Activated T-helper 17 cell treated with anti-CD3 and anti-CD28 coated beads, Interleukin-2, amount 50 U/mL, for 72 hours (primary cell): ENCODE measurements around the gene EPAS1. TPM values are rescaled to one million over a fixed set of nuclear protein-coding genes. Genes with fewer than 3 reads are reported as not detected.
A peak's percentile ranks its signal among the peaks of the same experiment; 100 is the strongest.

ENCODE experiments used
- ATAC-seq: fragments of 150-1000 bp; cut with Tn5 transposase; replicated peaks from 2 replicates; pipeline ENCODE4 v1.10.0; 2021; ENCODE audit warnings: mild to moderate bottlenecking, moderate library complexity
- H3K27ac Mint-ChIP-seq: one replicate; pipeline ENCODE4 v1.8.0; 2022; ENCODE audit warnings: mixed read lengths
- H3K27me3 Mint-ChIP-seq: one replicate; pipeline ENCODE4 v1.8.0; 2022; ENCODE audit warnings: mixed read lengths
- H3K36me3 Mint-ChIP-seq: one replicate; pipeline ENCODE4 v1.8.0; 2022; ENCODE audit warnings: low read depth, mild to moderate bottlenecking, mixed read lengths
- H3K4me1 Mint-ChIP-seq: one replicate; pipeline ENCODE4 v1.8.0; 2022; ENCODE audit warnings: mixed read lengths
- H3K4me3 Mint-ChIP-seq: one replicate; pipeline ENCODE4 v1.8.0; 2022; ENCODE audit warnings: mild to moderate bottlenecking, mixed read lengths
- H3K9me3 Mint-ChIP-seq: one replicate; pipeline ENCODE4 v1.8.0; 2022; ENCODE audit warnings: mixed read lengths
- total RNA-seq, 2 donors: library from RNA; stranded (reverse); gene quantifications; one replicate each; pipeline ENCODE4 v1.2.3, GENCODE V29; 2022

EPAS1 gene
- total RNA-seq, 2 donors from 2014 or later, result 53.7 to 210 TPM

DNA sequence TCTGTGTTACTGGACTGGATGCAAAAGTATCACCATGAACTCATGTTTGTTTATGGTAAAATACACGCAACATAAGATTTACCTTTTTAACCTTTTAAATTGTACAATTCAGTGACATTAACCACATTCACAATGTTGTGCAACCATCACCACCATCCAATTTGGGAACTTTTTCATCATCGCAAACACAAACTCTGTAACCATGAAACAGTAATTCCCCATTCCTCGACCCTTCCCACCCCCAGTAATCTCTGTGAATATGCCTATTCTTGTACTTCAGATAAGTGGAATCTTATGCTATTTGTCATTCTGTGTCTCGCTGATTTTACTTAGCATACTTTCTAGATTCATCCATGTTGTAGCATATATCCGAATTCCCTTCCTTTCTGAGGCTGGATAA is 31.1 kb upstream of the EPAS1 start:
- no peak for ATAC-seq
- no peak overlapping the region for H3K4me3 Mint-ChIP-seq
- H3K9me3 Mint-ChIP-seq, result no peaks in the 10 kb centered on the region
- no peak overlapping the region for H3K27ac Mint-ChIP-seq
- no peaks in the 10 kb centered on the region for H3K36me3 Mint-ChIP-seq
- H3K4me1 Mint-ChIP-seq, result peaks cover 9% of the 10 kb centered on the region
- peaks cover 10% of the 10 kb centered on the region for H3K27me3 Mint-ChIP-seq

DNA sequence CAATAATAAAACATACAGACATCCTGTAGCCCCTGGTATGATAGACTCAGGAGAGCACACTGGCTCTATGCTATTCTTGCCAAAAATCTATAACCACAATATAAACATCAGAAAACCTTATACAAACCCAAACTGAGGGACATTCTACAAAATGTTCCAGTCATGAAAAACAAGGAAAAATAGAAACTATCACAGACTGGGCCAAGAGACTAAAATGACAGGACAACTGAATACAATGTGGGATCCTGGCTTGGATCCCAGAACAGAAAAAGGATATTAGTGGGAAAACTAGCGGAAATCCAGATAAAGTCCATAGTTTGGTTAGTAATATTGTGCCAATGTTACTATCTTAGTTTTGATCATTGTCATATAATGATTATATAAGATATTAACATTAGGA is 29.6 kb upstream of the EPAS1 start:
- no peak for ATAC-seq
- H3K4me1 Mint-ChIP-seq, result peaks cover 9% of the 10 kb centered on the region
- no peak overlapping the region for H3K4me3 Mint-ChIP-seq

DNA sequence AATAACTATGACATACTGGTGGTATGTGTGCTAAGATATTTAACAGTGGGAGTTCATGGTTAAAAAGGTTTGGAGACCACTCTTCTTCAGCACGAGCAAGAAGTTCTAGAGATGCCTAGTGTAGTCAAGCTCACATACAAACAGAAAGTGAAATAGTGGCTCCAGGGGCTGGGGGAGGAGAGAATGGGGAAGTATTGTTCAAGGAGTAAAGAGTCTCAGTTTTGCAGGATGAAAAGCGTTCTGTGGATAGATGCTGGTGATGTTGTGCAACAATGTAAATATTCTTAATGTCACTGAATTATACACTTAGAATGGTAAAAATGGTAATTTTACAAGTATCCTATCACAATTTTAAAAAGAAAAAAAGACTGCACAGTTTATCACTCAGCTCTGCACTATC is 29.0 kb upstream of the EPAS1 start:
- H3K4me1 Mint-ChIP-seq, result peaks cover 9% of the 10 kb centered on the region
- H3K36me3 Mint-ChIP-seq, result no peaks in the 10 kb centered on the region
- H3K9me3 Mint-ChIP-seq, result no peaks in the 10 kb centered on the region
- no peak overlapping the region for H3K27ac Mint-ChIP-seq
- no peak overlapping the region for H3K4me3 Mint-ChIP-seq
- no peak for ATAC-seq
- H3K27me3 Mint-ChIP-seq, result peaks cover 10% of the 10 kb centered on the region

More for the DNA sequence above, 29.6 kb upstream of the EPAS1 start:
- Mint-ChIP-seq H3K36me3 (no peaks in the 10 kb centered on the region), H3K27me3 (peaks cover 10% of the 10 kb centered on the region), H3K9me3 (no peaks in the 10 kb centered on the region), H3K27ac (no peak overlapping the region)

DNA sequence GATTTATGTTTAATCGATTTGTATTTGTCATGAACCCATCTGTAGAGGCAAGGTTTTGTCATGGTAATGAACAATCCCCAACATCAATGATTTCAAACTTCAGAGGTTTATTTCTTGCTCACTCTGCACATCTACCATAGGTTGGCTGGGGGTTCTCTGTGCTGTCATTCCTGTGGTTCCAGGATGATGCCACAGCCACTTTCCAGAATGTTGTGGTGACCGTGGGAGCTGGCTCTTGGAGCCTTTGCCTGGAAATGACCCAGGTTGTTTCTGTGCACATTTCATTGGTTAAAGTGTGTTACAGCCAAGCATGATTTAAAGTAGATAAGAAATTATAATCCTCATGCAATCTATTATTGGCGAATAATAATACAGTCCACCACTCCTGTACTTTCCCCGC is 28.2 kb upstream of the EPAS1 start:
- Mint-ChIP-seq H3K27ac (no peak overlapping the region), H3K4me1 (peaks cover 9% of the 10 kb centered on the region), H3K36me3 (no peaks in the 10 kb centered on the region), H3K27me3 (peaks cover 7% of the 10 kb centered on the region), H3K4me3 (no peak overlapping the region), H3K9me3 (no peaks in the 10 kb centered on the region)
- ATAC-seq, result no peak

DNA sequence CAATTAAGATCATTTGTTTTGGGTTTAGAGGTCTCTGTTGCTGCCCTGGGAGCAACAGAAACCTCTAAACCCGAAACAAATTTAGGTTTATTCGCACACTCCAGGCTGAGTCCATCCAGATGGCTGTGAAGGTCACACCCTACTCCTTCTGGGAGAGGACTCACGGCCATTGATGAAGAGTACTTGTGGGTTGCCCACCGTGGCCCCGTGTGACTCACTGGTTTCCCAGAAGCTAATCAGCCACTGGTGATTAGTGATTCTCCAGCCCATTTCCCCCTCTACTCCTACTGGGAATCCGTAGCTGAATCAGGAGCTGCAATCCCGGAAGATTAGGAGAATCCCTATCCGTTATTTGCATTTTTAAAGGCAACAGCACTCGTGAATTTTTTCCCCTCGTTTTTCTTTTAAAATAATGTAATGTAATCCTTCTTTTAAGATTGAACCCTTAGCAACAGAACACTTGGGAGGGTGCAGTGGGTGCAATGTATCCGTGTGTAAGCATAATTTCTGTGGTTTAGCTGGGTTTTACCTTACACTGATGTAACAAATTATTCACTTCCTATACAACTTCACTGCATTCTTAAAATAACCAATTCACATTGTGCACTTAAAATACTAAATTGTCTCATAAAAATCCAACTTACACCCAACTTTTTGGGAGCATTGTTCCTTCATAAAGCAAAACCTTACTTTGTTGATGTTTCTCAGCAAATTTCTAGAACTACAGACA is 27.5 kb upstream of the EPAS1 start:
- H3K9me3 Mint-ChIP-seq, result no peaks in the 10 kb centered on the region
- no peaks in the 10 kb centered on the region for H3K36me3 Mint-ChIP-seq
- no peak overlapping the region for H3K4me3 Mint-ChIP-seq
- peak overlapping the region; percentile 16 for H3K27ac Mint-ChIP-seq
- ATAC-seq, result peak; percentile 80
- peaks cover 9% of the 10 kb centered on the region for H3K4me1 Mint-ChIP-seq
- H3K27me3 Mint-ChIP-seq, result peaks cover 7% of the 10 kb centered on the region

DNA sequence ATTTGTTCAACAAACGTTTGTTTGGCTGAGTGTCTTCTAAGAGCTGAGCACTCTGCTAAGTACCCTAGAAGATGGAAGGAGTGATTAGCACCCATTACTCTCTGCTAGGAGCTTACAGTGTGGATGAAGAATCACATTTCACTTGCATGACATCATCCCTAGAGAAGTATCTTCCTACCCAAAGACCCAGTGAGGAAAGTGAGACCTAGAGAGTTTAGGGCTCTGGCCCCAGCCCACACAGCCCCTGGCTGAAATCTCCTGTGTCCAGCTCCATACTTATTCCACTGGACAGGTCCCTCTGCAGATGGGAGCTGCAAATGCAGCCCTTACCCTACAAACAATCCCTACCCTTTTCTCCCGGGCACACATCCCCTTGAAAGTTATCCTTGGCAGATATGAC is 26.8 kb upstream of the EPAS1 start:
- Mint-ChIP-seq H3K4me3 (no peak overlapping the region), H3K27me3 (peaks cover 7% of the 10 kb centered on the region), H3K27ac (peak overlapping the region; percentile 16), H3K4me1 (peaks cover 9% of the 10 kb centered on the region), H3K9me3 (no peaks in the 10 kb centered on the region), H3K36me3 (no peaks in the 10 kb centered on the region)
- ATAC-seq, result peak; percentile 78

DNA sequence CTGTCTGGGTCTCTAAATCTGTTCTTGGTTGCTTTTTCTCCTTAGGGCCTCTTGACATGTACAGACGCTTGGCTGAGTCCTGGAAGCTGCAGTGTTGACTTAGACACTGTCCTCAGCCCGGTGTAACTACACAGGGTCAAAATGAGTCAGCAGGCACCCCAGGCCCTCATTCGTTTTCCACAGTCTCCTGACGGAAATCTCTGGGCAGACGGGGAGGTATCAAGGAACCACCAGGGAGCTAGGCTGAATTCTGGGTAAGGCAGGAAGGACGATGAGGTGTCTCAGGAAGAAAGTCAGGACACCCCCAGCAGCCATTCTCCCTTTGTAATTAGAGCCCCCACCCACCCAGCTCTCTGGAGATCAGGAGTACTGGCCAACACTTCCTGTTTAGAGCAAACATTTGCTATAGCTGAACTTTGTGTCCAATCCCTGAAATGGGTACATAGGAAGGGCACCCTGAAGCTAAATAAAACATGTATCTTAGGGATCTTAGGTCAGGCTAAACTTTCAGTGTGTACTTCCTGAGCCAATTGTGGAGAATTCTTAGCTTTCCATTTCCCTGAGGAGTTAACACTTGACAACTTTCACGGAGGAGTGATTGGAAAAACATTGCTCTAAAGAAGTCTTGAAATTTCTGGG is 23.9 kb upstream of the EPAS1 start:
- Mint-ChIP-seq H3K27ac (no peak overlapping the region), H3K9me3 (no peaks in the 10 kb centered on the region), H3K27me3 (peaks cover 24% of the 10 kb centered on the region), H3K4me1 (peaks cover 5% of the 10 kb centered on the region), H3K4me3 (no peak overlapping the region), H3K36me3 (no peaks in the 10 kb centered on the region)
- ATAC-seq, result no peak

DNA sequence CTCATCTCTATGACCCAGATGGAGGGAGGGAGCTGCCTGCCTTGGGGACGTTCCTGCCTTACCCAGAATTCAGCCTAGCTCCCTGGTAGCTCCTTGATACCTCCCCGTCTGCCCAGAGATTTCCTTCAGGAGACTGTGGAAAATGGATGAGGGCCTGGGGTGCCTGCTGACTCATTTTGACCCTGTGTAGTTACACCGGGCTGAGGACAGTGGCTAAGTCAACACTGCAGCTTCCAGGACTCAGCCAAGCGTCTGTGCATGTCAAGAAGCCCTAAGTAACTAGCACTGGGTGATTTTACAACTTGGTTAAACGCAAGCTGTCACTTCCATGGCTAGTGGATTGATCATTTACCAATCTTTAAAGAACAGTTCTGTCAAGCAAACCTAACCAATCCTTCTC is 23.3 kb upstream of the EPAS1 start:
- H3K4me3 Mint-ChIP-seq, result no peak overlapping the region

DNA sequence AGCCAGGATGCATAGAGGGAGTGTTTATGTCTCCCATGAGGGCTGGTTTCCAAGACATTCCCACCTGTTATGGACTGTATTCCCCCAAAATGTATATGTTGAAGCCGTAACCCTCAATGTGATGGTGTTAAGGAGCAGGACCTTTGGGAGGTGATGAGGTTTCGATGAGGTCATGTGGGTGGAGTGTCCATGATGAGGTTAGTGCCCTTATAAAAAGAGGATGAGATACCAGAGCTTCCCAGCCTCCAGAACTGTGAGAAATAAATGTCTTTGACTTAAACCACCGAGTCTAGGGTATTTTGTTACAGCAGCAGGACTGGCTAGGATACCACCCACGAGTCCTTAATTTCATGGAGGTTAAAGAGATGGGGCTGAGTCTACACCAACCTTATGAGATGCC is 22.6 kb upstream of the EPAS1 start:
- Mint-ChIP-seq H3K9me3 (no peaks in the 10 kb centered on the region), H3K36me3 (no peaks in the 10 kb centered on the region), H3K27me3 (peaks cover 22% of the 10 kb centered on the region), H3K4me3 (no peak overlapping the region), H3K4me1 (peaks cover 4% of the 10 kb centered on the region), H3K27ac (no peak overlapping the region)
- ATAC-seq, result no peak

More for the DNA sequence above, 23.3 kb upstream of the EPAS1 start:
- Mint-ChIP-seq H3K9me3 (no peaks in the 10 kb centered on the region), H3K27ac (no peak overlapping the region), H3K36me3 (no peaks in the 10 kb centered on the region), H3K4me1 (peaks cover 4% of the 10 kb centered on the region), H3K27me3 (peaks cover 23% of the 10 kb centered on the region)
- ATAC-seq, result no peak

DNA sequence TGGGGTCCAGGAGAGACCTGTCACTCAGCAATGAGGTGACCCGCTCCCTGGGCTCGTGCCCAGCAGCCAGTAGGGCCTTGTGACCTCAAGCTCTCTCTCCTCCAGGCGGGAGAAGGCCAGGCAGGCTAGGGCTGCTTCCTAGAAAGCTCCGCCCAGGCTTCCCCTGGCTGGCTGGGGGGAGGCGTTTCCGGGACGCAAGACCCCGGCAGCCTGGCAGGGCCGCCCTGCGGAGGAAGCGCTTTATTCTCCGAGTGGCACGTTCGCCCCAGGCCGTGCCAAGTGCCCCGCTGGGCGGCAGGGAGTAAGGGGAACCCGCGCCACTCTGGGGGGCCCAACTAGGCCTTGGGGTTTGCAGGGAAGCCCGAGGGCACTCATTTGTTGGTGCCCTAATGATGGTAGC is 21.2 kb upstream of the EPAS1 start:
- ATAC-seq, result no peak
- Mint-ChIP-seq H3K27me3 (peaks cover 22% of the 10 kb centered on the region), H3K27ac (no peak overlapping the region), H3K4me1 (no peaks in the 10 kb centered on the region), H3K9me3 (no peaks in the 10 kb centered on the region), H3K36me3 (no peaks in the 10 kb centered on the region), H3K4me3 (no peak overlapping the region)

DNA sequence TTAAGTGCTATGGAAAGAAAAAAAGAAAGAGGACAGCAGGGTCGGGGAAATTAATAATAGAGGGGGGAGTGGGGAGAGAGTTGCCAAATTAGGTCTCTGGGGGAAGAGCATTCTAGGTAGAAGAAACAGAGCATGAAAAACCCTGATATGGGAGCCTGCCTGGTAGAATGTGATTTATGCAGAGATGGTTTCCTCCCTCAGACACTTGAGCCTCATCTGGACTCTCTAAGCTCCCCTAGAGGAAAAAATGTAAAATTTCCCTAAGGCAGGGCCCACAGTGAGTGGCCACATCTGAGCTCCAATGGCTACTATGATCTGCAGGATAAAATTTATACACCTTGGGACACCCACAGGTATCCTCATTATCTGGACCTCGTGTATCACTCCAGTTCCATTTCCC is 20.6 kb upstream of the EPAS1 start:
- Mint-ChIP-seq H3K27ac (no peak overlapping the region), H3K4me3 (no peak overlapping the region)

DNA sequence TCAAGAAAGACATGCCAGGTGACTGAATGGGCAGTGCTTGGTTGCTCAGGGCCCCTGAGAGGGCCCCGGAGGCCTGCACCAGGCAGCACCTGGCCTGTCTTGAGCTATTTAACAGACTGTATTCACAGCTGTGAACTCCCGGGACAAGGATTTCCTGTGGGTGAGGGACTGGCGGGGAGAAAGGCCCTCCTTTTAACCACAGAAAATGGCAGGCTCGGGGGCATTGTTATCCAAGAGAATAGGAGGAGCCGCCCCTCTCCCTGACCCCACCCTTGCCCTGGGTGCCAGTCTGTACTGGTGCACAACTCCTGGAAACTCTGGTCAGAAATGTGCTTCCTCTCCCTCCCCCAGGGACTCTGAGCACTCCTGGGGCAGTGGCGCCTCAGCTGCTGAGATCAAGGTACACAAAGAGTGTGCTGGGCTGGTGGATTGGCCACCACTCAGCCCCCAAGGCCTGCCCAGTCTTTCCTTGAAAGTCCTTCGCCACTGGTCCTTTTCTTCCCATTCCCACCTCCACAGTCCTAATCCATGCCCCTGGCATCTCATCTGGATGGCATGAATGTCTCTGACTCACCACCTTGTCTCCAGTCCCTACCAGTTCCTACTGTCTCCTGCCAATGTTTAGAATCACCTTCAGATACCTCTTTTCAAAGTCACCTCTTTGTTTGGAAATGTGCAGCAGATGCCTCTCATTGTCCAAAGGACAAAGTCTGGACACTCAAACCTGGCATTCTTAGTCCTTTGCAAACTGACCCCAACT is 19.6 kb upstream of the EPAS1 start:
- H3K36me3 Mint-ChIP-seq, result no peaks in the 10 kb centered on the region
- no peaks in the 10 kb centered on the region for H3K4me1 Mint-ChIP-seq
- no peaks in the 10 kb centered on the region for H3K9me3 Mint-ChIP-seq
- no peak overlapping the region for H3K4me3 Mint-ChIP-seq
- no peak overlapping the region for H3K27ac Mint-ChIP-seq
- no peak for ATAC-seq
- H3K27me3 Mint-ChIP-seq, result peaks cover 24% of the 10 kb centered on the region

More for the DNA sequence above, 20.6 kb upstream of the EPAS1 start:
- H3K36me3 Mint-ChIP-seq, result no peaks in the 10 kb centered on the region
- H3K4me1 Mint-ChIP-seq, result no peaks in the 10 kb centered on the region
- H3K27me3 Mint-ChIP-seq, result peaks cover 22% of the 10 kb centered on the region
- no peaks in the 10 kb centered on the region for H3K9me3 Mint-ChIP-seq
- no peak for ATAC-seq

DNA sequence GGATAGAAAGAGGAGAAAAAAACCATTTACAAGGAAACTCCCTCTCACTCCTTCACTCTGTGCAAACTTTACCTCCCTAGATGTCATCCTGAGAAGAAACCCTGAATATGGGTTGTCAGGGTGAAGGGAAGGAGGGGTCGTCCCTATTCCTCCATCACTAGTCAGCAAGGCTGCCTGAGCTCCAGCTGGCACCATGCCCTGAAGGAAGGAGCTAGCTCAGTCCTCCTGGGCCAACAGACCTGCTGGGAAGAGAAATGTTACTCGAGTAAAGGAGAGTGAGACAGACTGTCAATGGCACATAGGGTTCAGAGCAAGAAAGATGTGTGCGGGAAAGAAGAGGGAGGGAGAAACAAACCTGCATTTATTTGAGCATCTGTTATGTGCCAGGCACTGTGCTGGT is 18.3 kb upstream of the EPAS1 start:
- no peak for ATAC-seq
- no peaks in the 10 kb centered on the region for H3K9me3 Mint-ChIP-seq
- H3K27me3 Mint-ChIP-seq, result peaks cover 26% of the 10 kb centered on the region
- H3K4me1 Mint-ChIP-seq, result no peaks in the 10 kb centered on the region
- H3K36me3 Mint-ChIP-seq, result no peaks in the 10 kb centered on the region
- H3K27ac Mint-ChIP-seq, result no peak overlapping the region
- H3K4me3 Mint-ChIP-seq, result no peak overlapping the region

DNA sequence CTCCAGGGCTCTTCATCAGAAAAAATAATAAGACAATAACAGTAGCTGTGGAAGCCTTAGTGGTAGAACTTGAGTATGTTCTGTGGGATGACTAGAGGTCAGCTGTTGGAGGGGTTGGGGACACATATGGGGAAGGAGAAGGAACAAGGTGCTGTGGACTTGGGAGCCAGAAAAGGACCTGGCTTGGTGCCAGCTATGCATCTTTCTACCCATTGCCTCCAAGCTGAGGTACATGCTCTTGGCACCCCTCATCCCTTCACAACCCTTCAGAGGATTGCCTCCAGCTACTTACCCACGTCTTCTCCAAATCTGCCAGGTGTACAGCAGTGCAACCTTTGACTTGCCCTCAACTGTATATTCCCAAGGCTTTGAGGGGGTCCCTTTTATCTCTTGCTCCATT is 15.3 kb upstream of the EPAS1 start:
- no peaks in the 10 kb centered on the region for H3K9me3 Mint-ChIP-seq
- no peaks in the 10 kb centered on the region for H3K4me1 Mint-ChIP-seq
- no peak overlapping the region for H3K4me3 Mint-ChIP-seq
- no peak overlapping the region for H3K27ac Mint-ChIP-seq
- H3K27me3 Mint-ChIP-seq, result peaks cover 14% of the 10 kb centered on the region
- no peak for ATAC-seq
- no peaks in the 10 kb centered on the region for H3K36me3 Mint-ChIP-seq

DNA sequence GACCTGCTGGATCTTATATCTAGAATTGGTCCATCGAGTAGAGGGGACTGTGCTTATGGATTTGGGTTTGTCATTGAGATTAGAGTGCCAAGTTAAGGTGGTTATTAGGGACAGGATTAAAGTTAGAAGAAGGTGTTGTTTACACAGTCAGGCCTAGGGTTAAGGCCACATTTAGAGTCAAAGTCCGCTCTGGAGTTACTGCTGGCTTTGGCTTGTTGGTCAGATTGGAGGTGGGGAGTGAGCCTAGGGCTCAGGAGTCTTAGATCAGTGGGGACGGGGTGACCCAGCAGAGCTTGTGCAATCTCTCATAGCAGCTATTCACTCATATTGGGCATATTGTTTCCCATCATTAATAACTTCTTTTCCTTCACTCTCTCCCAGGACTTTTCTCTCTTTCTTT is 13.5 kb upstream of the EPAS1 start:
- no peak for ATAC-seq
- H3K4me1 Mint-ChIP-seq, result no peaks in the 10 kb centered on the region
- H3K27me3 Mint-ChIP-seq, result peaks cover 5% of the 10 kb centered on the region

More for the DNA sequence above, 13.5 kb upstream of the EPAS1 start:
- Mint-ChIP-seq H3K36me3 (no peaks in the 10 kb centered on the region), H3K27ac (no peak overlapping the region), H3K4me3 (no peak overlapping the region), H3K9me3 (no peaks in the 10 kb centered on the region)
